Liver (tissue), 9 donors: ENCODE results near the gene TRMT10A. TPM values are rescaled to one million over a fixed set of nuclear protein-coding genes. Genes with fewer than 3 reads are reported as not detected.

Source experiments
- DNase-seq: peaks from one replicate; pipeline ENCODE4 v3.0.0-alpha.2; 2017; ENCODE audit warnings: low spot score
- H3K27ac ChIP-seq, 2 donors: one replicate each; pipeline ENCODE4 v1.7.0; 2013; ENCODE audit warnings: inconsistent platforms in 2 of 2, low read length in 2 of 2, control low read depth in 1 of 2, low read depth in 1 of 2, mild to moderate bottlenecking in 1 of 2
- H3K27me3 ChIP-seq, 4 donors: one replicate each; pipeline versions ENCODE4 v1.6.1 to v1.7.0; 2013; ENCODE audit warnings: low read length in 3 of 4, inconsistent platforms in 1 of 4, mild to moderate bottlenecking in 1 of 4, moderate library complexity in 1 of 4; ENCODE audit not compliant: control insufficient read depth in 4 of 4, insufficient read depth in 4 of 4
- H3K36me3 ChIP-seq, 4 donors: one replicate each; pipeline versions ENCODE4 v1.6.1 to v1.7.0; 2013; ENCODE audit warnings: low read length in 3 of 4, mild to moderate bottlenecking in 3 of 4, low read depth in 1 of 4, moderate library complexity in 1 of 4; ENCODE audit not compliant: control insufficient read depth in 4 of 4, insufficient read depth in 3 of 4
- H3K4me1 ChIP-seq, 4 donors: one replicate each; pipeline versions ENCODE4 v1.6.1 to v1.7.0; 2013; ENCODE audit warnings: low read length in 3 of 4, mild to moderate bottlenecking in 3 of 4, moderate library complexity in 1 of 4; ENCODE audit not compliant: control insufficient read depth in 4 of 4, insufficient read depth in 4 of 4
- H3K4me3 ChIP-seq, 3 donors: one replicate each; pipeline versions ENCODE4 v1.6.1 to v1.7.0; 2013; ENCODE audit warnings: low read length in 3 of 3, control low read depth in 1 of 3, low read depth in 1 of 3, mild to moderate bottlenecking in 1 of 3
- H3K9ac ChIP-seq, 2 donors: one replicate each; pipeline ENCODE4 v1.7.0; 2013; ENCODE audit warnings: low read length in 2 of 2, mild to moderate bottlenecking in 2 of 2, moderate library complexity in 2 of 2, control low read depth in 1 of 2, low read depth in 1 of 2
- H3K9me3 ChIP-seq, 4 donors: one replicate each; pipeline versions ENCODE4 v1.6.1 to v1.7.0; 2013; ENCODE audit warnings: low read length in 3 of 4; ENCODE audit not compliant: control insufficient read depth in 4 of 4
- ATF3 ChIP-seq: IDR thresholded peaks from 2 replicates; pipeline ENCODE4 v1.6.1; 2016; ENCODE audit warnings: antibody characterized with exemption
- CTCF ChIP-seq: fragments of 150-350 bp; IDR thresholded peaks from 2 replicates; pipeline ENCODE4 v1.5.1; 2017; ENCODE audit warnings: improper control_type of control experiment, low read depth, low read length; ENCODE audit not compliant: missing input control
- FOXA1 ChIP-seq: IDR thresholded peaks from 2 replicates; pipeline ENCODE4 v1.6.1; 2016; ENCODE audit warnings: antibody characterized with exemption
- FOXA2 ChIP-seq: IDR thresholded peaks from 2 replicates; pipeline ENCODE4 v1.6.1; 2016; ENCODE audit warnings: antibody characterized with exemption
- HNF4A ChIP-seq, 2 donors: conservative IDR thresholded peaks; 2 replicates each; pipeline ENCODE4 v1.6.1; 2016; ENCODE audit warnings: antibody characterized with exemption in 2 of 2, mild to moderate bottlenecking in 2 of 2
- HNF4G ChIP-seq: IDR thresholded peaks from 2 replicates; pipeline ENCODE4 v1.6.1; 2016; ENCODE audit warnings: antibody characterized with exemption
- JUND ChIP-seq, 2 donors: IDR thresholded peaks; 2 replicates each; pipeline ENCODE4 v1.6.1; 2016; ENCODE audit warnings: antibody characterized with exemption in 2 of 2
- MAX ChIP-seq: IDR thresholded peaks from 2 replicates; pipeline ENCODE4 v1.6.1; 2016; ENCODE audit warnings: antibody characterized with exemption
- NR2F2 ChIP-seq: IDR thresholded peaks from 2 replicates; pipeline ENCODE4 v1.6.1; 2016; ENCODE audit warnings: antibody characterized with exemption
- RAD21 ChIP-seq, 2 donors: IDR thresholded peaks; 2 replicates each; pipeline ENCODE4 v1.6.1; 2016; ENCODE audit warnings: antibody characterized with exemption in 2 of 2, mild to moderate bottlenecking in 2 of 2
- REST ChIP-seq: IDR thresholded peaks from 2 replicates; pipeline ENCODE4 v1.6.1; 2016; ENCODE audit warnings: antibody characterized with exemption, mild to moderate bottlenecking
- RXRA ChIP-seq, 2 donors: IDR thresholded peaks; 2 replicates each; pipeline ENCODE4 v1.6.1; 2017 to 2018; ENCODE audit warnings: antibody characterized with exemption in 2 of 2, mild to moderate bottlenecking in 1 of 2
- SP1 ChIP-seq: IDR thresholded peaks from 2 replicates; pipeline ENCODE4 v1.6.1; 2018; ENCODE audit warnings: antibody characterized with exemption, mild to moderate bottlenecking
- TAF1 ChIP-seq: conservative IDR thresholded peaks from 2 replicates; pipeline ENCODE4 v1.6.1; 2016; ENCODE audit warnings: antibody characterized with exemption, mild to moderate bottlenecking
- YY1 ChIP-seq: IDR thresholded peaks from 2 replicates; pipeline ENCODE4 v1.6.1; 2016; ENCODE audit warnings: antibody characterized with exemption, mild to moderate bottlenecking
- ZBTB33 ChIP-seq: IDR thresholded peaks from 2 replicates; pipeline ENCODE4 v1.6.1; 2016; ENCODE audit warnings: antibody characterized with exemption
- WGBS: extraction: QIAGEN DNeasy Blood & Tissue Kit; methylation state at CpG from one replicate; pipeline ENCODE4 v1.1.7; 2013; 5-methylcytosine and 5-hydroxymethylcytosine counted together
- polyA plus RNA-seq, 2 donors: library from polyadenylated mRNA; stranded (reverse) in 1 of 2; unstranded in 1 of 2; fragments of 200-250 nt in 1 of 2; fragments of >200 nt in 1 of 2; fragmentation: Nextera tagmentation in 1 of 2; extraction: Ambion mirVana in 1 of 2; gene quantifications; one replicate each; pipeline versions ENCODE4 v1.2.1 to v1.2.3, GENCODE V29; 2013 to 2015
- total RNA-seq, 2 donors: library from RNA; depleted of rRNA; stranded (reverse); fragments of >200 nt; gene quantifications; one replicate each; pipeline ENCODE4 v1.2.3, GENCODE V29; 2014
- donor health status: healthy.
- donor health status: healthy.
- donor health status: healthy.
- donor health status: healthy.
- donor health status: healthy.

TRMT10A gene
- total and polyA plus RNA-seq, 4 donors = 2.8 to 6.8 (median 3.4) TPM

- peaks cover 3 to 56% (median 23%) of the 10 kb centered on the region in 4 donors for H3K36me3 ChIP-seq
- H3K27me3 ChIP-seq = no peaks in the 10 kb centered on the region
- no peak overlapping the region for H3K4me3 ChIP-seq
- no peak for TF ChIP-seq RXRA (IDR thresholded peaks at IDR 0.05)
- TF ChIP-seq HNF4G = no peak
- no peak for TF ChIP-seq CTCF
- TF ChIP-seq MAX = no peak
- no peak for TF ChIP-seq SP1
- no peak for TF ChIP-seq ZBTB33
- TF ChIP-seq FOXA1 = no peak
- TF ChIP-seq JUND (IDR thresholded peaks at IDR 0.05) = no peak
- TF ChIP-seq REST = no peak
- no peak for TF ChIP-seq YY1
- TF ChIP-seq TAF1 = no peak
- no peak for TF ChIP-seq ATF3
- TF ChIP-seq HNF4A (conservative IDR thresholded peaks at IDR 0.05) = no peak
- no peak for TF ChIP-seq NR2F2
- WGBS = 91% methylated on average over 2 of the region's 2 CpGs
- no peaks in the 10 kb centered on the region for H3K9me3 ChIP-seq
- no peak overlapping the region for H3K27ac ChIP-seq
- DNase-seq = no peak
- no peak overlapping the region for H3K9ac ChIP-seq
- peaks cover 0 to 8% (median under 1%) of the 10 kb centered on the region in 4 donors for H3K4me1 ChIP-seq
Observed at GRCh38 chr4:99594818-99595217, 31.0 kb upstream of the TRMT10A start.

- no peak overlapping the region for H3K4me3 ChIP-seq
- H3K9me3 ChIP-seq = no peaks in the 10 kb centered on the region
- H3K27me3 ChIP-seq = no peaks in the 10 kb centered on the region
- TF ChIP-seq RXRA (IDR thresholded peaks at IDR 0.05) (no peak), HNF4G (no peak), FOXA2 (no peak), YY1 (no peak), CTCF (no peak), SP1 (no peak), RAD21 (IDR thresholded peaks at IDR 0.05) (no peak)
- no peak overlapping the region for H3K27ac ChIP-seq
- peaks cover 1 to 63% (median 25%) of the 10 kb centered on the region in 4 donors for H3K36me3 ChIP-seq
- no peak overlapping the region for H3K9ac ChIP-seq
- no peak for DNase-seq
- H3K4me1 ChIP-seq = peaks cover 0 to 8% (median under 1%) of the 10 kb centered on the region in 4 donors
- 65% methylated on average over 4 of the region's 4 CpGs for WGBS
Observed at GRCh38 chr4:99593781-99594641, 30.2 kb upstream of the TRMT10A start.
